Activated naive CD8-positive, alpha-beta T cell treated with anti-CD3 and anti-CD28 coated beads, Interleukin-2, amount 50 U/mL, for 16 hours (primary cell): ENCODE measurements around the gene CD36.

Experiments used
- DNase-seq: peaks from one replicate; pipeline ENCODE4 v3.0.0-alpha.2; 2020; ENCODE audit warnings: low read depth, low spot score

The CD36 gene

GRCh38 chr7:80624763-80625162, 13.7 kb upstream of the CD36 start:
- no peak for DNase-seq

GRCh38 chr7:80629023-80629422, 9.4 kb upstream of the CD36 start:
- no peak for DNase-seq

DNA sequence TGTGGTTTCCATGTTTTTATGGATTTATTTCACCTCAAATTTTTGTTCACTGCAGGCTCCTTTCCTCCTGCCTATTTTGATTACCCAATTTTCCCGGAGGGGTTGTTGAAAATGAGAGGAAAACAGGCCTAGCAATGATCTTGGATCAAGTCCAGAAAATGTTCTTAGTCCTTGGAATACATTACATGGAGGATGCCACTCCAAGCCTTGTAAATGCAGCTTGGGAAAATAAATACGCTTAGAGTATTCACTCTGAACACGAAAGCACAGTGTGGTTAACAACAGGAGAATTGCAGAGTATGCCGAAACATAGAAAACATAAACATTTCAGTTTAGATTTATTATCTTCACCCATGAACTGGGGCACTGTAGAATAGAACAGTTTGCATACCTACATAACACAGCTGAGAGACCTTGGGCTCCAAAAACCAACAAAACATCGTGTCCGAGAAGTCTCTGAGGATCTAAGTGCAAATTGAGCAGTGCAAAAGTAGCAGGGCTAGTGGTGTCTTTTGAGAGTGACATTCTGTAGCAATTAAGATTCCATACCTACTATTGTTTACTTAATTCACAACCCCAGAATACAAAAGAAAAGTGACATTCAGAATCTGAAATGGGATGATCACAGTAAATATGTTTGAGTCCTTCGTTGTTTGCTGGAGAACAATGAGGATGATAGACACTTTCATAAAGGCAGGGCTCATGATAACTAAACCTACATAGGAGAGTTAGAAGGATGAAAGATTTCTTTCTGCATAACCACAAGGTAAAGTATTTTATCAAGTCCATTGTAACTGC, 7.6 kb upstream of the CD36 start:
- DNase-seq: no peak

DNA sequence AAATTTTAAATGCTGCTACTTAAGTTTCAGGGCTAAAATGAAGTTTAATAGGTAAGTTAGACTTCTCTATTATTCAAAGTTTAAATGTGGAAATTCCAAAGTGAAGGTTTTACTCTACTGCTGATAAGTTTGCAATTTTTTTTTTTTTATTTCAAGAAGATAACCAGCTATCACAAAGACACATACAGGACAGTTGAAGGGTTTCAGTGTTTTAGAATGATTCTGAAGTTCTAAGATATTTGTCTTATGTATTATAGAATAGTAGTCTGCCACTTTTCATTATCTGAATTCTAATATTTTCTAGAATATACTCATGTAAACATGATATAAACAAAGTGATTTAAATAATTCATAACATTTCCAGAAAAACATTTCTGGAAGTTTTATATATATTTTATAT, 7.0 kb upstream of the CD36 start:
- no peak for DNase-seq

- no peak for DNase-seq
Measured at GRCh38 chr7:80632139-80632538, 6.3 kb upstream of the CD36 start.

- no peak for DNase-seq
Measured at GRCh38 chr7:80632819-80633218, 5.6 kb upstream of the CD36 start.

- no peak for DNase-seq
Measured at GRCh38 chr7:80634505-80634904, 3.9 kb upstream of the CD36 start.

GRCh38 chr7:80635533-80635932, 2.9 kb upstream of the CD36 start:
- DNase-seq: no peak

DNA sequence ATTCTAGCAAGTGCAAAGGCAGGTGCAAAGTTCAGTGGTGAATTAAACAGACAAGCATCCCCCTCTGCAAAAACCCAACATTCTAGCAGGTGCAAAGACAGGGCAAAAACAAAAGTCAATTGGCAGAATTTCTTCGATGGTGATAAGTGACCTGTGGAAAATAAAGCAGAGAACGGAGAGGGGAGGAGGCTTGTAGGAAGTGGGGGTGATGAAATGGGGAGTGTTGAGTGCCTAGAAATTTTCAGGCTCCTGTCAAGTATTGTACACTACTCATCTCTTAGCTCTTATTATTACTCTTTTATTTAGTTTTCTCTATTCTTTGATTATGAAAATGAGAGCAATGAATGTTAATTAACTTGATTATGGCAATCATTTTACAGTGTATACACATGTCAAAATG, 2.4 kb upstream of the CD36 start:
- no peak for DNase-seq

DNA sequence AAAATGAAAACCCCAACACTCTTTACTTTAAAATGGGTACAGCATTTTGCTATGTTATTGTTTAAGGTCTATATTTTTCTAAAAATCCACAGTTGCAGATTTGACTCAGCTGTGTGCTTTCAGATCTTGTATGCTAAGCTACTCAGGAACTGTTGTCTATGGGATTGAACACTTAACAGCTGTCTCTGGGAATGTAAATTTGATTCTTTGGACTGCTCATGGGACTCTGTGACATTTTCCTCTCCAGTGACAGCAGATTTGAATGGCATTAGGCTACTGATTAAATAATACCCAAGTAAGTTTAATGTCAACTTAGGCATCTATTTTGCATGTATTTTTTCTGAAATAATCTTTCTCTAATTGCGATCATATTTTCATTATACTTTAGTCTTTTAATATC, 1.7 kb upstream of the CD36 start:
- no peak for DNase-seq

GRCh38 chr7:80637454-80637853, 988 bp upstream of the CD36 start:
- DNase-seq: no peak

DNA sequence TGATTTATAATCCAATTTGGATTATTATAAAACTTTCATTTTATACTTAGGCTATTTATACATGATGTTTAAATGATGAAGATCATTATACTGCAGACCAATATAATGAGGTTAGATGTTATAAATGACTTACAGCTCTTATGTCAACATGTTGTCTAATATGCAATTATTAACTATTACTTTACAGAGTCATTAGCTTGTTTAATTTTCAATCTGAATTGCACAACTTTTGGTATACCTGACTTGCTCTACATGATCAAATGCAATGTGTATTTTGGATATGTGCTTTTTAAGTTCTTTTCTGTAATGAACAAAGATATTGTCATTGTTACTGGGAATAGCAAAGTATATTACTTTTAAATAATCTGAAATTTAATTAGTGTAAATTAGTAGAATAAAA, 569 bp downstream of the CD36 start:
- no peak for DNase-seq

GRCh38 chr7:80640846-80641245, 2.4 kb downstream of the CD36 start:
- no peak for DNase-seq

GRCh38 chr7:80641548-80641947, 3.1 kb downstream of the CD36 start:
- DNase-seq: no peak

DNA sequence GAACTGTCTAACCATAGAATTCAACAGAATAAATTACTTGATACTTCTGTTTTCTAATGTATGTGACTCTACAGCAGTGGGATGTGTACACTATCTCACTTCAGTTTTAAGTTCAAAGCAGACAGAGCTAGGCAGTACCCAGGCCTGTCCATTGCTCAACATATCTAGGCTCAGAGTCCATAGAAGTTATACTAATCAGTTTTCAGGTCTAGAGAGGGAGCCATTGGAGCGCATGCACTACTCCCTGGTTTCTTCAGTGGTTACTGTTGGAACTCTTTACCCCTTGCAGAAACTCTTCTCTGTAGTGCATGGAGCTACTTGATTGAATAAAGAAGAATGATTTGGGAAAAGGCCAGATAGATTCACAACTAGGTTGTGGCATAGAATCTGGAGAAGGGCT, 4.4 kb downstream of the CD36 start:
- no peak for DNase-seq

- no peak for DNase-seq
Measured at GRCh38 chr7:80643336-80643915, 5.0 kb downstream of the CD36 start.

GRCh38 chr7:80644054-80644453, 5.6 kb downstream of the CD36 start:
- DNase-seq: no peak

DNA sequence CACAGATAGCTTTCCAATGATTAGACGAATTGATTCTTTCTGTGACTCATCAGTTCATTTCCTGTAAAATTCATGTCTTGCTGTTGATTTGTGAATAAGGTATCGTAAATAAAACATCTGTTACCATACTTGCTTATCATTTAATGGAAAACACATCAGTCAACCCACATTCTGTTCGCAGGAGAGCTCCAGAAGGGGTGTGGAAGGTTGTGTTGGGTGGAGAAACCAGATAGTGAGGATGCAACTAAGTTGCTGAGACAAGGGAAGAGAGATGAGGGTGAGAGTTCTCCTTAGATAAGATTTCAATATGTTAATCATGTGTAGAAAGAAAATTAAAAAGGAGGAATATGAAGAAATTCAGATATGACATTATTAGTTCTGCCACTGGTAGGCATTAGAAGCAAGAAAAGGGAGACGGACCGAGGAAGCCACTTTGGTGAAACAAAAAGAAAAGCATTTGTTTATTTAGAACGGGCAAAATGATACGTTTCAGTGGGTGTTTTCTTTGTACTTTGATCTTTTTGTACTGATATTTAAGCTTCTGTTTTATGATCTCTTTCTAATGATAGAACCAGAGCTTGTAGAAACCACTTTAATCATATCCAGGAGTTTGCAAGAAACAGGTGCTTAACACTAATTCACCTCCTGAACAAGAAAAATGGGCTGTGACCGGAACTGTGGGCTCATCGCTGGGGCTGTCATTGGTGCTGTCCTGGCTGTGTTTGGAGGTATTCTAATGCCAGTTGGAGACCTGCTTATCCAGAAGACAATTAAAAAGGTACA, 7.8 kb downstream of the CD36 start:
- DNase-seq: no peak

DNA sequence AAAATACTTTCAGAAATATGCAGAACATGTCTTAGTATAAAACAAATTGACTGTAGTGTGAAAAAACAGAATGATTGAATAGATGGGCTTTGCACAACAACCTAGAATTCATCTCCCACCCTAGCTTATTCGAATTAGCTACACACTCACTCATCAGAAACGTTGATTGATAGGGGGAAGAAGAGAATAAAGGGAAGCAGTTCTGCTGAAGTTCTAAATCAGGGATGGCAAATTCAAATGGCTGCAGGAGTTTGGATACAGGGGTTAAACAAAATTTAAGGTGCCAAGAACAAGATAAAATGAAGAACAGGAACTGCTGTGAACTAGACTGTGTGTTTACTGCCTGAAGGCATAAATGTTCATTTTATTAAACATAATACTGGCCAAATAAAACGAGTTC, 9.0 kb downstream of the CD36 start:
- DNase-seq: no peak

DNA sequence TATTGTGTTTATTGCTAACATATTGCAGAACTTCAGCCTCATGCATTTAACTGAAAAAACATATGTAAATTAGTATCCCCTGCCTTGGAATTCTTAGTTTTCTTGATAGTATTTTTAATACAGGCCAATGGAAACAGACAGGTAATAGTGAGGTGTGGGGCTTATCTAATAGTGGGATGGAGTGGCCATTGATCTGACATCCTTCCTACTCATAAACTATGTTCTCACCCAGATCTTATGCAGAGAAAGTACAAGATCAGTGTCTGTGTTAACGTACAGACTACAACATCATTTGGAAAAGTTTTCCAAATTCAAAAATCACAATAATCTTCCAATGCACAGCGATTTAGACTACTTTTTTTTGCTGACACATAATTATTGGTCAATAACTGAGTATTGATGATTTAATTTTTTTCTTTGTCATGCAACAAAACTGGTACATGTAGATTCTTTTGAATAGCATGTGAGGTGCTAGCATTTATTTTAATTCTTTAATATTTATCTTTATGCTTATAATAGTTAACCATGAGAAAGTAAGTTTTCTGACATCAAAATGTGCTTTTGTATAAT, 9.7 kb downstream of the CD36 start:
- no peak for DNase-seq

DNA sequence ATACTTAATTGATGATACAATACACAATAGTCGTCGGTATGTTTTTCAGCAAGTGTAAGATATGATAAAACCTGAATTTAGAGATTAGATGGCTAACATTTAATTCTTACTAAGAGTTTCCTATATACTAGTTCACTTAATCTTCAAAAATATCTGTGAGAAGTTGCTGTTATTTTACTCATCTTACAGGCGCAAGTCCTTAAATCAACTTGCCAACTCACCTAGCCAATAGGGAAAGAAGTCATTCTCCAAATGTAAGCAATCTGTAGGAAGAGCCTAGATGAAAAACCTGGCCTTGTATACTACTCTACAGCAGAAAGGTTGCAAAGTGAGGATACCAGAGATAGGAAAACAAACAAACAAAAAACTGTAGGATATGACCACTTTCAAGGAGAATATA, 10.6 kb downstream of the CD36 start:
- DNase-seq: no peak

- DNase-seq: no peak
Measured at GRCh38 chr7:80650030-80650429, 11.6 kb downstream of the CD36 start.

DNA sequence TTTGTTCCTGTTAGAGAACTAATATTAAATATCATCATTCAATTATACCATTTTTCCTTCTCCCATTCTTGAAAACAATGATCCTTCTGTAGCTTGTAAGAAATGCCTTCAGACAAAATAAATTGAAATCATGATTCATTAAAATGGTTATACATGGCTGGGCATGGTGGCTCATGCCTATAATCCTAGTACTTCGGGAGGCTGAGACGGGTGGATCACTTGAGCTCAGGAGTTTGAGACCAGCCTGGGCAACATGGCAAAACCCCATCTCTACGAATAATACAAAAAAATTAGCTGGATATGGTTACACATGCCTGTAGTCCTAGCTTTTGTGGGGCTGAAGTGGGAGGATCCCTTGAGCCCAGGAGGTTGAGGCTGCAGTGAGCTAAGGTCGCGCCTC, 13.0 kb downstream of the CD36 start:
- DNase-seq: no peak
